Medulla oblongata (tissue), 1 donor: ENCODE results near the gene GNAQ.
"Not testable (repeated sequence)": the region's sequence is repeated elsewhere in the genome, so short reads cannot be mapped to it uniquely, and the experiment has no call there.

Experiments
- DNase-seq: peaks from one replicate; pipeline ENCODE4 v3.0.0-alpha.2; 2015; ENCODE audit errors: extremely low spot score

GNAQ gene

DNA sequence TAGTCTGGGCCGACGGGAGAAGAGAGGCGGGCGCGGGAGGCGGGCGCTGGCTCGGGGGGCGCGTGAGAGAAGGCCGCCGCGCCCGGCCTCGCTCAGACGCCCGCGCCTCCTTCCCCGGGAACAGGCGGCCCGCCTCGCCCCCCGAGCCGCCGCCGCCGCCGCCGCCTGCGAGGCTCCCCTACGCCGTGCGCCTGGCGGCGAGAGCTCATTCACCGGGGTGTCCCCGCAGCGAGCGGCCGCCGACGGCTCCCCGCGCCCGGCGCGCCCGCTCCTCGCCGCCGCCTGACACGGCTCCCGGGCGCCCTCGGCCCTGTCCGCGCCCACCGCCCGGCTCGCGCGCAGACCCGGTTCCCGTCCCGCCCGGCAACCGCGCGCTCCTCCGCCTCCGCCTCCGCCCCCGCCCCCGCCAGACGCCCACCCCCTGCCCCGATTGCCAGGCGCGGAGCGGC lies at the start of gene GNAQ:
GNAQ (minus strand) TSS at position 368 of the 449 bp plus-strand sequence. CDS start 576 bp downstream, outside the sequence.
- DNase-seq: no peak

DNA sequence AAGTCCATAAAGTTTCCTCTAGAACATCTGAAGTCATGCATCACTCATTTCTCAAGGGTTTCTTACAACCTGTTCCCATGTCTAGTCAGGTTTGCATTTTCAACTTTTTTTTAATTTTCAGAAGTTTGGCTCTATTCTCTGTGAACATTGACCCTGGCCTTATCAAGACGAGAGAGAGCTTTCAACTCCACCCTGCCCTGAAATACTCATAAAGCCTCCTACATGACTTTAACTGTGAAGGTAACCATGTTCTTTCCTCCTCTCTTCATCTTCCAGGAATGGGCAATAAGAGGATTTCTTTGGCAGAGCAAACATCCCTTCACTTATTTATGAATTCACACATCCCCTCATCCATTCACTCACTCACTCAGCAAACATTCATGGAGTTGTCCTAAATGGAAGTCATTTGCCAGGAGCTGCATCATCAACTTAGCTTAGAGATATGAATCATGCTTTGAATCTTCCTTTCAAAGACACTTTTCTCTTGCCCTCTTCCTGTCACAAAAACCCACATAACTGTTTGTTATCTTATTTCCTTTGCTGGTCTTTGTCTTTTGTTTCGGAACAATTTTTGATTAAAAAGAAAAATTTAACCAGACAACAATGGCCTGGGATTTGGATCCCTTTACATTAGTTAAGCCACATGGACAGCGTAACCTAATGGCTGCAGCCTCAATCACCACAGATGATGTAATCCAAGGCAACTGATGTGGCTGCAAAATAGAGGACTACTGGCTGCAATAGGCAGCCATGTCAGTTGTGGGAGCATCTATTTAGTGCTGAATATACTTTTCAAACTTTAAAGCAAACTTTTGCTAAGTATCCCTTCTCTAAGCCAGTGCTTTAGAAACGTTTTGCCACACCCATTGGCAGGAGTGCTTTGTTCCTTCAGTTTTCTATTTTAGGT lies 43.0 kb upstream of the GNAQ start:
- no peak for DNase-seq

- DNase-seq: no peak
Observed at GRCh38 chr9:78073722-78074121, 42.1 kb upstream of the GNAQ start.

DNA sequence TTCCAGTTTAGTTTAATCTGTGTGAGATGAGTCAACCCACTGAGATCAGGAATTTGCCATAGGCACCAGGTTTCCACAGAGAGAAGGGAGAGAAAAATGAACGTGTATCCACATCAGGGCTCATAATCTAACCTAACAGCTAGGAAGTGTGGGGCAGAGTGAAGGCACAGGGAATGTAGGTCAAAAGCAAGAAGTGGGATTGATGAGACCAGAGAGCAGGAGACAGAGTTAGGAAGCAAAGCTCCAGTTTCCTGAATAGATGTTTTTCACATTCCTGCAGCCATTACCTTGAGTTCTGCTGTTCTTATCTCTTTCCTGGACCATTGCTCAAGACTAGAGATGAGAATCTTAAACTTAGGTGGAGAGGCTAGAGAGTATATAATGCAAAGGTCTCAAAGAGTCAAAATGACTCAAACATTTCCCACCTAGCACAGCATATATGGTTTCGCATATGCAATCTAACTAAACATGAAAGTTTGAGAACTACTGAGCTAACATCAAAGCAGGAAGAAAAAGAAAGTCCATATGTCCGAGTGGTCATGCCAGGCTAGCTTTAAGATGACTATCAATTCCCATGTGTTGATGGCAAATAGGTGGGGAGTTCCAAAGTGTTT lies 41.1 kb upstream of the GNAQ start:
- DNase-seq: no peak

DNA sequence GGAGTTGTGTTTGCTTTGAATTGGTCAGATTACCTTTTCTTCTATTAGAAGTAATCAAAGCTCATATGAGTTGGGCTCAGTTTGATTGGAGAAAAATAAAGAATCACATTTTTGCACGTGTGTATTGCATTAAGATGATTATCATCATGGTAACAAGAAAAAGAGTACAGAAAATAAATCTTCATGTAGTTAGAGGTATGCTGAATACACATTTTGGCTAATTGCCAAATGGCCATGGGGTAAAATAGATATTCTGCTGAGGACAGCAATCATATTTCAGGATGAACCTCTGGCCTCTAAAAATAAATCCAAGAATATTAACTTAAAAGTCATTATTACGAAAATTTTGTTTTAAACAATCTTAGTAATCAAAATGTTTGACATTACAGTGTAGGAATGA lies 38.9 kb upstream of the GNAQ start:
- DNase-seq: no peak

- DNase-seq: peak; percentile 83
Observed at GRCh38 chr9:78064075-78064474, 32.5 kb upstream of the GNAQ start.

- DNase-seq: no peak
Observed at GRCh38 chr9:78062710-78063109, 31.1 kb upstream of the GNAQ start.

- not testable (repeated sequence) for DNase-seq
Observed at GRCh38 chr9:78054218-78054617, 22.6 kb upstream of the GNAQ start.

GRCh38 chr9:78053627-78054026 lies 22.0 kb upstream of the GNAQ start:
- DNase-seq: no peak

- DNase-seq: no peak
Observed at GRCh38 chr9:78050421-78050820, 18.8 kb upstream of the GNAQ start.

DNA sequence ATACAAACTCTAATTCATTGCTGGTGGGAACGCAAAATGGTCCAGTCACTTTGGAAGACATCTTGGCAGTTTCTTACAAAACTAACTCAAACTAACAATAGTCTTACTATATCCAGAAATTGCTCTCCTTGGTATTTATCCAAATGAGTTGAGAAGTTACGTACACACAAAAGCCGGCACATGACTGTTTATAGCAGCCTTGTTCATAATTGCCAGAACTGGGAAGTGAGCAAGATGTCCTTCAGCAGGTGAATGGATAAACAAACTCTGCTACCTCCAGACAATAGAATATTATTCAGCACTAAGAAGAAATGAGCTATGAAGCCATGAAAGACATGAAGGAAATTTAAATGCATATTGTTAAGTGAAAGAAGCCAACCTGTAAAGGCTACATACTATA lies 17.9 kb upstream of the GNAQ start:
- no peak for DNase-seq

DNA sequence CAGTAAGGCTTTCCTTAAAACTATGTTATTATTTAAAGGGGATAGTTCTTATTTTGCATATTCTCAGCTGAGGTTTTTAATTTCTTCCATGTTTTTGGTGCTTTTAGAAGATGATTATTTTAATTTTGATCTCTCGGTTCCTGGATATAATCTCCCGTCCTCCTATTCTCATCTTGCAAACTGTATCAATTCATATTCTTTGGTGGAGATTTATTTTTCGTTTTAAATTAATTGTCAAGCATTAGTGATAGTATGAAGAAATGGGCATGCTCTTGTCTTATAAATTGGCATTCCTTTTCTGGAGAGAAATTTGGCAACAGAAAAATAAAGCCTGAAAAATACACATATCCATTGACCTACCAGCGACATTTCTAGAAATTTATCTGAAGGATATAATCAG lies 15.5 kb upstream of the GNAQ start:
- DNase-seq: no peak

DNA sequence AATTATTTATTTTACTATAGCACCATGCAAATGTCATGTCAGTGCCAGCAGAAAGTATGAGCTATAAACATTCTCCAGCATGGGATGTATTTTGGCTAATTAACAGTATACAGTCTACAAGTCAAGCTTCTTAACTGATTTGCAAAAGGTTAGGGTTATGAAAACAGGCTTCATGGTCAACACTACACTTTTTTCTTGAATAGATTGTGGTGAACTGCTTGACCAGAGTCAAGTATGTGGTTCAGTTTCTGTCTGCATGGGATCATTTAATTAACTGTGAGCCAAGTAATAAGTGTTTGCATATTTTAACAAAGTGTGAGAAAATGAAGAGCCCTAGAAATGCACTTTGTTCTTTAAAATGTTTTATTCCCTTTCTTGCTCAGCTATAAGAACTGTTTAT lies 14.5 kb upstream of the GNAQ start:
- DNase-seq: no peak

- no peak for DNase-seq
Observed at GRCh38 chr9:78044886-78045285, 13.3 kb upstream of the GNAQ start.

DNA sequence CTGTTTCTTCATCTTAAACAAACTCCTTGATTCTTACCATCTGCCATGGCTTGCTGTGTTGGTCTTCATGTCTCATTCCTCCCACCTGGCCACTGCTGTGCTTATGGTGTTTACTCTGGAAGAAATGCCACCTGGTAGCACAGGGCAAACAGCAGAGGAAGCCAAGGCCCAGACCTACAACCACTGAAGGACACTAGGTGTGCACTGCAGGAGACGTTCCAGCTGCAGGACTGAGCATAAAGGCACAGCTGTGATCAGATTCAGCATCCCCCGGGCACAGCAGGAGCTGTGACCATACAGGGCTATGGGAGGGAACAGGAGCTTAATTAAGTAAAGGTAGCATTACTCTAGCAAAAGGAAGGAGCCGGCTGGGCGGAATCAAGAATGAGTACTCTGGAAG lies 12.6 kb upstream of the GNAQ start:
- DNase-seq: no peak

GRCh38 chr9:78041971-78042370 lies 10.4 kb upstream of the GNAQ start:
- no peak for DNase-seq

GRCh38 chr9:78040726-78041125 lies 9.1 kb upstream of the GNAQ start:
- no peak for DNase-seq

- no peak for DNase-seq
Observed at GRCh38 chr9:78038620-78039300, 7.1 kb upstream of the GNAQ start.

GRCh38 chr9:78035383-78035993 lies 3.9 kb upstream of the GNAQ start:
- peak; percentile 95 for DNase-seq

GRCh38 chr9:78033870-78034269 lies 2.3 kb upstream of the GNAQ start:
- no peak for DNase-seq

DNA sequence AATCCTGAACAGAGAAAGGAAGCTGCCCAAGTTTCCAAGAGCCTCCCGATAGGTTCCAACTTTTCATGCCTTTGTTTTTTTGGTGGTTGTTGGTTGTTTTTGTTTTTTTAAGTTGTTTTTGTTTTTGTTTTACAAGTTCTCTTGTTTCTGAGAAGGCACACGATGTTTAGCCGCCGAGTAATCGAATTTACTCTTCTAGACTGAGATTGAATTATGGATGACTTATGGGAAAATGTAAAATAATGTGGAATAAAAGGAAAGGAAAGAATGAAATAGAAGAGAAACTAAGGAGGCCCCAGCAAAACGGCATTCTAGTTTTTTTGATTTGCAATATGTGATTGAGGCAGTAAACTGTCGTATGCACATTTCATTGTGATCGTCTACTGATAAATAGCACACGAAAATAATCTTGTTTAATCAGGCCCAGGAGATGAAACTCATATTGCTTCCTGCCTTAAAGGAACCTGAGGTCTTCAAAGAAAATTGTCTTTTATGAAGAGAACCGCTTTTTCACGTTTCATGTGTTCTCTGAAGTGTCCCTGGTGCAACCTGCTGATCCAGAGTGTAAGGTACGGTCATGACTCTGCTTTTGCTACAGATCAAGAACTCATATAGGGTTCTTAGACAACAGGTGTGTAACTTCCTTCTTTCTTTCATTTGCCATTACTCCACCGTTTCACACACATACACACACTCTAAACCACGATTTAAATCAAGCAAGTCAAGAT lies 1.3 kb upstream of the GNAQ start:
- DNase-seq: no peak
